Caco-2 (cell line): Measurements from ENCODE around the gene GARIN5A. TPM values are rescaled to one million over a fixed set of nuclear protein-coding genes. Genes with fewer than 3 reads are reported as not detected.

Experiments
- Bru-seq: library from RNA; stranded (reverse); fragments of 400-500 nt; gene quantifications from one replicate; lab custom pipeline; 2021; lab: Mats Ljungman, UMichigan
- BruChase-seq, 2 experiments: library from RNA; stranded (reverse); fragments of 400-500 nt; gene quantifications; one replicate each; lab custom pipeline; 2021; lab: Mats Ljungman, UMichigan
- BruUV-seq: library from RNA; stranded (reverse); fragments of 400-500 nt; replicated peaks from 2 replicates; lab custom pipeline; 2021; lab: Mats Ljungman, UMichigan
- CTCF ChIA-PET: fragments of 300-600 bp; sonication (Branson Sonifier 250); formaldehyde crosslinking; loops from one replicate; lab custom pipeline; 2022; ENCODE audit warnings: antibody characterized with exemption; lab: Charles Lee
- POLR2A ChIA-PET: fragments of 300-600 bp; sonication (Branson Sonifier 250); formaldehyde crosslinking; loops from one replicate; lab custom pipeline; 2022; ENCODE audit warnings: antibody characterized with exemption; lab: Charles Lee
- DNase-seq, 2 experiments: peaks; one replicate each; pipeline versions ENCODE4 v3.0.0 to v3.0.0-alpha.2; 2020 to 2022
- H3K27me3 ChIP-seq: replicated peaks from 2 replicates; pipeline ENCODE4 v1.6.0; 2011; ENCODE audit warnings: low read length; ENCODE audit not compliant: control insufficient read depth, insufficient read depth
- H3K36me3 ChIP-seq: 2 replicates; pipeline ENCODE4 v1.5.1; 2011; ENCODE audit warnings: low read length; ENCODE audit not compliant: control insufficient read depth, insufficient read depth
- H3K4me1 ChIP-seq: fragments of 250-450 bp; sonication (Bioruptor Pico); 2 replicates; pipeline ENCODE4 v1.5.1; 2020; ENCODE audit warnings: mild to moderate bottlenecking
- H3K4me3 ChIP-seq: 2 replicates; pipeline ENCODE4 v1.5.1; 2011; ENCODE audit warnings: low read depth, mild to moderate bottlenecking, control low read depth, low read length
- H3K9me3 ChIP-seq: fragments of 250-450 bp; sonication (Bioruptor Pico); 2 replicates; pipeline ENCODE4 v1.5.1; 2020; ENCODE audit warnings: mild to moderate bottlenecking, moderate library complexity
- H3K27ac Mint-ChIP-seq: one replicate; pipeline ENCODE4 v1.8.0; 2022; ENCODE audit warnings: mixed read lengths; ENCODE audit not compliant: unreplicated experiment
- H3K27me3 Mint-ChIP-seq: one replicate; pipeline ENCODE4 v1.8.0; 2022; ENCODE audit warnings: mixed read lengths; ENCODE audit not compliant: insufficient read depth, unreplicated experiment
- H3K36me3 Mint-ChIP-seq: one replicate; pipeline ENCODE4 v1.8.0; 2022; ENCODE audit warnings: mild to moderate bottlenecking, mixed read lengths; ENCODE audit not compliant: insufficient read depth, unreplicated experiment
- H3K4me1 Mint-ChIP-seq: one replicate; pipeline ENCODE4 v1.8.0; 2022; ENCODE audit warnings: low read depth, mixed read lengths; ENCODE audit not compliant: unreplicated experiment
- H3K4me3 Mint-ChIP-seq: one replicate; pipeline ENCODE4 v1.8.0; 2022; ENCODE audit warnings: mild to moderate bottlenecking, moderate library complexity, mixed read lengths; ENCODE audit not compliant: unreplicated experiment
- H3K9me3 Mint-ChIP-seq: one replicate; pipeline ENCODE4 v1.8.0; 2022; ENCODE audit warnings: mixed read lengths; ENCODE audit not compliant: unreplicated experiment
- CTCF ChIP-seq, 2 experiments: fragments of 200-600 bp in 1 of 2; IDR thresholded peaks; 1 replicate in 1 of 2; 2 replicates in 1 of 2; pipeline versions ENCODE4 v1.5.1 to v1.8.0; 2011 to 2022; ENCODE audit warnings: antibody characterized with exemption in 1 of 2, control low read depth in 1 of 2, inconsistent platforms in 1 of 2, low read depth in 1 of 2, low read length in 1 of 2, mild to moderate bottlenecking in 1 of 2, moderate library complexity in 1 of 2; ENCODE audit not compliant: insufficient read depth in 1 of 2, severe bottlenecking in 1 of 2, unreplicated experiment in 1 of 2
- intact Hi-C: fragments of 100-400 bp; cut with micrococcal nuclease; formaldehyde crosslinking; loops from one replicate; pipeline ENCODE4 v1.10.0; 2022; ENCODE audit not compliant: unreplicated experiment
- long read RNA-seq: library from polyadenylated mRNA; stranded (forward); transcript quantifications from one replicate; pipeline ENCODE4 v2.0.0, GENCODE V29; 2022
- total RNA-seq: library from RNA; stranded (reverse); gene quantifications from 2 replicates; pipeline ENCODE4 v1.2.3, GENCODE V29; 2022

Gene GARIN5A
- total RNA-seq (1.4 and 1.5 TPM in 2 replicates), Bru-seq, nascent RNA (percentile 23 among the genes with signal in this experiment), BruChase-seq, experiment 1, labeled RNA remaining after a 2-hour chase (percentile 19 among the genes with signal in this experiment), BruChase-seq, experiment 2, labeled RNA remaining after a 6-hour chase (percentile 20 among the genes with signal in this experiment)
- long read RNA-seq, partial matches to known transcripts, result 1 of 3 reads
- long read RNA-seq, other reads (novel, unspliced or antisense), result 0 of 3 reads

- H3K27ac Mint-ChIP-seq, result peak within 1 kb of the TSS; percentile 54
- H3K9me3 ChIP-seq, result no peaks in the 10 kb centered on the region
- BruUV-seq, result TSS peak; percentile 55
- POLR2A ChIA-PET, result no interaction called here
- H3K27me3 ChIP-seq, result no peaks in the 10 kb centered on the region
- H3K9me3 Mint-ChIP-seq, result no peaks in the 10 kb centered on the region
- H3K4me1 Mint-ChIP-seq, result no peaks in the 10 kb centered on the region
- peak within 1 kb of the TSS; percentile 89 for H3K4me3 Mint-ChIP-seq
- no peak for TF ChIP-seq CTCF (IDR thresholded peaks at IDR 0.05; ENCODE audit: insufficient read depth in 1 of 2, low read depth in 1 of 2, low read length in 1 of 2, severe bottlenecking in 1 of 2, unreplicated experiment in 1 of 2)
- peak within 1 kb of the TSS; percentile 51 for H3K4me3 ChIP-seq
- intact Hi-C loops, result loop anchor here (1.0 kb wide), 1 partner anchor 35 kb away; the partner anchor contains the start of gene JOSD2
- CTCF ChIA-PET, result no interaction called here
- DNase-seq, result peak; percentile 85 to 93
- peaks cover 42% of the 10 kb centered on the region for H3K36me3 Mint-ChIP-seq
- H3K4me1 ChIP-seq, result no peaks in the 10 kb centered on the region
- no peaks in the 10 kb centered on the region for H3K36me3 ChIP-seq
- no peaks in the 10 kb centered on the region for H3K27me3 Mint-ChIP-seq
These were observed at the start of gene GARIN5A, which contains the start of gene EMC10 for GRCh38 chr19:50476224-50476906. TSS of gene GARIN5A (minus strand) at chr19:50476848. CDS start at chr19:50476388, 460 bp downstream. TSS of gene EMC10 (plus strand) at chr19:50476507. CDS start at chr19:50476545, 38 bp downstream.

GRCh38 chr19:50522881-50523280 is 46.2 kb upstream of the GARIN5A start:
- Histone ChIP-seq H3K4me1 (no peaks in the 10 kb centered on the region), H3K9me3 (no peaks in the 10 kb centered on the region), H3K4me3 (no peak overlapping the region), H3K36me3 (no peaks in the 10 kb centered on the region), H3K27me3 (no peaks in the 10 kb centered on the region)
- H3K27ac Mint-ChIP-seq, result no peak overlapping the region
- H3K9me3 Mint-ChIP-seq, result no peaks in the 10 kb centered on the region
- no peaks in the 10 kb centered on the region for H3K4me1 Mint-ChIP-seq
- BruUV-seq, result no TSS peak
- DNase-seq, result no peak
- no peak overlapping the region for H3K4me3 Mint-ChIP-seq
- CTCF ChIA-PET, result no interaction called here
- peaks cover 7% of the 10 kb centered on the region for H3K27me3 Mint-ChIP-seq
- no peak for TF ChIP-seq CTCF (IDR thresholded peaks at IDR 0.05; ENCODE audit: insufficient read depth in 1 of 2, low read depth in 1 of 2, low read length in 1 of 2, severe bottlenecking in 1 of 2, unreplicated experiment in 1 of 2)
- intact Hi-C loops, result no loop called here
- POLR2A ChIA-PET, result no interaction called here
- H3K36me3 Mint-ChIP-seq, result no peaks in the 10 kb centered on the region

DNA sequence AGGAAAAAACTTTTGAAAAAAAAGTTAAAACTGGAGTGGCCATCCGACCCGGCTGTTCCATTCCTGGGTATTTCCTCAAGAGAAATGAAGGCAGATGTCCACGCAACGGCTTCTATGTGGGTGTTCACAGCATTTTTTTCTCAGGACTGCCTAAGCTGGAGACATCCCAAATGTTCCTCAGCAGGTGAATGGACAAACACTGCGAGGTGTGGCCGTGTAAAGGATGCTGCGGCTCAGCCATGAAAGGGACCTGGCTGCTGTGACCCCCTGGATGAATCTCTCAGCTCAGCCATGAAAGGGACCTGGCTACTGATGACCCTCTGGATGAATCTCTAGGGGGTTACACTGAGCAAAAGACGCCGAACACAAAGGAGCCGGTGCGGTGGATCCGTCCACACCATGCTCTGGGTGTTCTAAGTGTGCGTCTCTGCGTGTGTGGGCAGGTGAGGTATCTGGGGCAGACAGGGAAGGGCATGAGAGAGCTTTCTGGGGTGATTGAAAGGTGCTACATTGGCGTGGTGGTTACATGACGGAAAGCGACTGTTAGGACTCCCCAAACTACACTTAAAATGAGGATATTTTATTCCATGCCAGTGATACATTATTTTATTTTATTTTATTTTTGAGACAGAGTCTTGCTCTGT is 44.3 kb upstream of the GARIN5A start:
- Histone ChIP-seq H3K27me3 (no peaks in the 10 kb centered on the region), H3K9me3 (no peaks in the 10 kb centered on the region), H3K4me1 (no peaks in the 10 kb centered on the region), H3K36me3 (no peaks in the 10 kb centered on the region), H3K4me3 (no peak overlapping the region)
- H3K9me3 Mint-ChIP-seq, result no peaks in the 10 kb centered on the region
- H3K27ac Mint-ChIP-seq, result no peak overlapping the region
- TF ChIP-seq CTCF (IDR thresholded peaks at IDR 0.05; ENCODE audit: insufficient read depth in 1 of 2, low read depth in 1 of 2, low read length in 1 of 2, severe bottlenecking in 1 of 2, unreplicated experiment in 1 of 2), result no peak
- DNase-seq, result no peak
- no peaks in the 10 kb centered on the region for H3K27me3 Mint-ChIP-seq
- intact Hi-C loops, result no loop called here
- CTCF ChIA-PET, result interaction anchor here (0.7 to 0.8 kb wide), 2 partner anchors 9 to 17 kb away, joined by 3 read pairs; no protein-coding TSS in a partner anchor
- no peaks in the 10 kb centered on the region for H3K4me1 Mint-ChIP-seq
- H3K4me3 Mint-ChIP-seq, result no peak overlapping the region
- H3K36me3 Mint-ChIP-seq, result no peaks in the 10 kb centered on the region
- BruUV-seq, result no TSS peak
- POLR2A ChIA-PET, result no interaction called here
